ENCODE results near the gene HHAT. TPM values are rescaled to one million over a fixed set of nuclear protein-coding genes. Genes with fewer than 3 reads are reported as not detected.

The HHAT gene
- total and polyA plus RNA-seq, 2 donors (not counting 3 experiments of a cell fraction or from before 2014, with no cell fraction given) = 2.4 to 4.3 TPM

GRCh38 chr1:210351496-210351895, 22.8 kb downstream of the HHAT start:
- no peaks in the 10 kb centered on the region for H3K4me1 ChIP-seq (ENCODE audit: control insufficient read depth, extremely low read depth, insufficient read depth, low read length)
- no peaks in the 10 kb centered on the region for H3K79me2 ChIP-seq (ENCODE audit: control insufficient read depth, insufficient read depth, low read length)
- no peaks in the 10 kb centered on the region for H3K9me1 ChIP-seq (replicated peaks; ENCODE audit: control insufficient read depth, extremely low read depth, insufficient read depth, low read length)
- no TSS peak for BruUV-seq (replicated peaks)
- no peak overlapping the region for H3K4me2 ChIP-seq (ENCODE audit: insufficient read depth, low read length)
- dilution Hi-C loops (cut with MboI; ENCODE audit: extremely low pct_ligation_motif_present, low sequenced_read_pairs) = loop anchor here (25.0 kb wide), 1 partner anchor 514 kb away; the partner anchor contains the start of gene UTP25
- H4K20me1 ChIP-seq (replicated peaks; ENCODE audit: control insufficient read depth, extremely low read depth, insufficient read depth, low read length) = no peaks in the 10 kb centered on the region
- H3K27me3 ChIP-seq (ENCODE audit: control insufficient read depth in 2 of 2, insufficient read depth in 2 of 2, low read length in 2 of 2) = no peaks in the 10 kb centered on the region
- H3K9ac ChIP-seq (replicated peaks; ENCODE audit: extremely low read depth, insufficient read depth, low read length) = no peak overlapping the region
- TF ChIP-seq MAX (IDR thresholded peaks at IDR 0.05; ENCODE audit: insufficient read depth, insufficient read length) (no peak), CTCF (IDR thresholded peaks at IDR 0.05; ENCODE audit: extremely low read depth in 1 of 2, insufficient read depth in 1 of 2, low read depth in 1 of 2, low read length in 2 of 2) (no peak), JUN (IDR thresholded peaks at IDR 0.05; ENCODE audit: borderline replicate concordance, insufficient read depth, insufficient read length, low read depth) (no peak), POLR2A (IDR thresholded peaks at IDR 0.05; ENCODE audit: low read depth, low read length) (no peak), FOS (IDR thresholded peaks at IDR 0.05; ENCODE audit: borderline replicate concordance, insufficient read depth, low read length) (no peak), MYC (IDR thresholded peaks at IDR 0.05; ENCODE audit: low read depth, low read length) (no peak), GATA2 (IDR thresholded peaks at IDR 0.05; ENCODE audit: insufficient read depth, insufficient read length, low read depth, low read length) (no peak), POLR2AphosphoS5 (IDR thresholded peaks at IDR 0.05; ENCODE audit: insufficient read depth, low read depth, low read length) (no peak), EZH2 (IDR thresholded peaks at IDR 0.05; ENCODE audit: borderline replicate concordance, low read depth, low read length, severe bottlenecking) (no peak)
- no peaks in the 10 kb centered on the region for H3K36me3 ChIP-seq (ENCODE audit: control insufficient read depth in 2 of 2, extremely low read depth in 1 of 2, insufficient read depth in 2 of 2, low read length in 2 of 2)
- H3K27ac ChIP-seq (ENCODE audit: insufficient read depth, low read depth, low read length) = no peak overlapping the region
- ChIA-PET CTCF (interaction anchor here (1.7 to 1.8 kb wide), 2 partner anchors 9 to 11 kb away, joined by 7 to 8 read pairs; no protein-coding TSS in a partner anchor), POLR2A (no interaction called here)
- FAIRE-seq = no peak
- no peak overlapping the region for H3K4me3 ChIP-seq (replicated peaks in 1 of 3; ENCODE audit: insufficient read depth in 1 of 3, low read depth in 1 of 3, low read length in 3 of 3)
- intact Hi-C loops (cut with micrococcal nuclease) = no loop called here
- no peaks in the 10 kb centered on the region for H3K9me3 ChIP-seq (replicated peaks; ENCODE audit: control insufficient read depth, insufficient read depth, low read length)
- H2AFZ ChIP-seq (ENCODE audit: low read depth, low read length) = no peak overlapping the region
- DNase-seq (ENCODE audit: low read depth, low spot score) = no peak
